Stimulated activated naive CD8-positive, alpha-beta T cell treated with anti-CD3 and anti-CD28 coated beads, Interleukin-15, Interleukin-2, amounts not matched to agents 100 ng/mL and 50 ng/mL, for 24 hours (primary cell): ENCODE data around the gene PSMB10.
A peak's percentile ranks its signal among the peaks of the same experiment; 100 is the strongest.
"Not testable (repeated sequence)": the region's sequence is repeated elsewhere in the genome, so short reads cannot be mapped to it uniquely, and the experiment has no call there.

ENCODE experiments used
- H3K27ac Mint-ChIP-seq: one replicate; pipeline ENCODE4 v1.8.0; 2021; ENCODE audit warnings: mild to moderate bottlenecking, mixed read lengths
- H3K27me3 Mint-ChIP-seq: one replicate; pipeline ENCODE4 v1.8.0; 2021; ENCODE audit warnings: mixed read lengths
- H3K36me3 Mint-ChIP-seq: one replicate; pipeline ENCODE4 v1.8.0; 2021; ENCODE audit warnings: low read depth, mixed read lengths
- H3K4me1 Mint-ChIP-seq: one replicate; pipeline ENCODE4 v1.8.0; 2021; ENCODE audit warnings: low read depth, mixed read lengths
- H3K4me3 Mint-ChIP-seq: one replicate; pipeline ENCODE4 v1.8.0; 2021; ENCODE audit warnings: mild to moderate bottlenecking, mixed read lengths
- H3K9me3 Mint-ChIP-seq: one replicate; pipeline ENCODE4 v1.8.0; 2021; ENCODE audit warnings: mixed read lengths

PSMB10 gene

GRCh38 chr16:67939507-67940445, 3.1 kb upstream of the PSMB10 start:
- peak overlapping the region; percentile 32 for H3K4me3 Mint-ChIP-seq
- no peaks in the 10 kb centered on the region for H3K9me3 Mint-ChIP-seq
- H3K36me3 Mint-ChIP-seq = peaks cover 15% of the 10 kb centered on the region
- H3K27ac Mint-ChIP-seq = peak overlapping the region; percentile 75
- peaks cover 40% of the 10 kb centered on the region for H3K4me1 Mint-ChIP-seq
- no peaks in the 10 kb centered on the region for H3K27me3 Mint-ChIP-seq

GRCh38 chr16:67937713-67938112, 1.1 kb upstream of the PSMB10 start:
- not testable (repeated sequence) for H3K27ac Mint-ChIP-seq, H3K27me3 Mint-ChIP-seq, H3K9me3 Mint-ChIP-seq
- H3K36me3 Mint-ChIP-seq = peaks cover 31% of the 10 kb centered on the region
- H3K4me1 Mint-ChIP-seq = peaks cover 51% of the 10 kb centered on the region
- H3K4me3 Mint-ChIP-seq = peak overlapping the region; percentile 98

- H3K27me3 Mint-ChIP-seq = no peaks in the 10 kb centered on the region
- peaks cover 51% of the 10 kb centered on the region for H3K4me1 Mint-ChIP-seq
- peak overlapping the region; percentile 100 for H3K27ac Mint-ChIP-seq
- peaks cover 38% of the 10 kb centered on the region for H3K36me3 Mint-ChIP-seq
- no peaks in the 10 kb centered on the region for H3K9me3 Mint-ChIP-seq
- peak overlapping the region; percentile 98 for H3K4me3 Mint-ChIP-seq
Measured at GRCh38 chr16:67936880-67937605, 393 bp upstream of the PSMB10 start.

GRCh38 chr16:67935402-67936123, 1.1 kb downstream of the PSMB10 start:
- Mint-ChIP-seq H3K4me3 (peak overlapping the region; percentile 98), H3K4me1 (peaks cover 44% of the 10 kb centered on the region), H3K27me3 (no peaks in the 10 kb centered on the region), H3K27ac (peak overlapping the region; percentile 100), H3K36me3 (peaks cover 38% of the 10 kb centered on the region), H3K9me3 (no peaks in the 10 kb centered on the region)

GRCh38 chr16:67935101-67935401, 1.6 kb downstream of the PSMB10 start:
- Mint-ChIP-seq H3K4me3 (peak overlapping the region; percentile 98), H3K27me3 (no peaks in the 10 kb centered on the region), H3K4me1 (peaks cover 39% of the 10 kb centered on the region), H3K27ac (peak overlapping the region; percentile 100), H3K36me3 (peaks cover 41% of the 10 kb centered on the region), H3K9me3 (no peaks in the 10 kb centered on the region)

GRCh38 chr16:67934306-67935100, 2.1 kb downstream of the PSMB10 start:
- Mint-ChIP-seq H3K36me3 (peaks cover 41% of the 10 kb centered on the region), H3K27ac (peak overlapping the region; percentile 100), H3K27me3 (no peaks in the 10 kb centered on the region), H3K4me1 (peaks cover 33% of the 10 kb centered on the region), H3K9me3 (no peaks in the 10 kb centered on the region), H3K4me3 (peak overlapping the region; percentile 98)

- H3K4me3 Mint-ChIP-seq = peak overlapping the region; percentile 98
- H3K27me3 Mint-ChIP-seq = no peaks in the 10 kb centered on the region
- peaks cover 26% of the 10 kb centered on the region for H3K4me1 Mint-ChIP-seq
- peak overlapping the region; percentile 100 for H3K27ac Mint-ChIP-seq
- peaks cover 41% of the 10 kb centered on the region for H3K36me3 Mint-ChIP-seq
- H3K9me3 Mint-ChIP-seq = no peaks in the 10 kb centered on the region
Measured at GRCh38 chr16:67933805-67934204, 2.8 kb downstream of the PSMB10 start.

- no peak overlapping the region for H3K27ac Mint-ChIP-seq
- H3K27me3 Mint-ChIP-seq = no peaks in the 10 kb centered on the region
- H3K9me3 Mint-ChIP-seq = no peaks in the 10 kb centered on the region
- no peak overlapping the region for H3K4me3 Mint-ChIP-seq
- peaks cover 25% of the 10 kb centered on the region for H3K4me1 Mint-ChIP-seq
- peaks cover 41% of the 10 kb centered on the region for H3K36me3 Mint-ChIP-seq
Measured at GRCh38 chr16:67932462-67932840, 4.2 kb downstream of the PSMB10 start.

- no peaks in the 10 kb centered on the region for H3K27me3 Mint-ChIP-seq
- H3K27ac Mint-ChIP-seq = no peak within 1 kb of the TSS
- no peak within 1 kb of the TSS for H3K4me3 Mint-ChIP-seq
Measured at GRCh38 chr16:67931712-67932461, 4.8 kb downstream of the PSMB10 start, which contains the start of gene CTRL. Gene CTRL (minus strand): TSS chr16:67931862. CDS start chr16:67931852, 10 bp downstream.

GRCh38 chr16:67930678-67931211, 5.9 kb downstream of the PSMB10 start:
- Mint-ChIP-seq H3K4me3 (no peak overlapping the region), H3K9me3 (no peaks in the 10 kb centered on the region), H3K27ac (no peak overlapping the region), H3K27me3 (no peaks in the 10 kb centered on the region), H3K4me1 (peaks cover 18% of the 10 kb centered on the region), H3K36me3 (peaks cover 36% of the 10 kb centered on the region)

More at GRCh38 chr16:67931712-67932461, 4.8 kb downstream of the PSMB10 start, which contains the start of gene CTRL:
- Mint-ChIP-seq H3K9me3 (no peaks in the 10 kb centered on the region), H3K4me1 (peaks cover 20% of the 10 kb centered on the region), H3K36me3 (peaks cover 41% of the 10 kb centered on the region)

- no peaks in the 10 kb centered on the region for H3K9me3 Mint-ChIP-seq
- H3K27ac Mint-ChIP-seq = no peak overlapping the region
- H3K4me3 Mint-ChIP-seq = no peak overlapping the region
- no peaks in the 10 kb centered on the region for H3K27me3 Mint-ChIP-seq
- peaks cover 15% of the 10 kb centered on the region for H3K4me1 Mint-ChIP-seq
- H3K36me3 Mint-ChIP-seq = peaks cover 30% of the 10 kb centered on the region
Measured at GRCh38 chr16:67930191-67930590, 6.5 kb downstream of the PSMB10 start.

GRCh38 chr16:67928561-67929364, 7.9 kb downstream of the PSMB10 start:
- Mint-ChIP-seq H3K9me3 (no peaks in the 10 kb centered on the region), H3K4me1 (peaks cover 3% of the 10 kb centered on the region), H3K36me3 (peaks cover 17% of the 10 kb centered on the region), H3K27me3 (no peaks in the 10 kb centered on the region), H3K4me3 (no peak overlapping the region), H3K27ac (peak overlapping the region; percentile 40)

GRCh38 chr16:67928147-67928546, 8.5 kb downstream of the PSMB10 start:
- Mint-ChIP-seq H3K4me3 (no peak overlapping the region), H3K27ac (no peak overlapping the region), H3K4me1 (no peaks in the 10 kb centered on the region), H3K9me3 (no peaks in the 10 kb centered on the region), H3K36me3 (peaks cover 12% of the 10 kb centered on the region), H3K27me3 (no peaks in the 10 kb centered on the region)
